ENCODE measurements around the gene TBCK. TPM values are rescaled to one million over a fixed set of nuclear protein-coding genes. Genes with fewer than 3 reads are reported as not detected.

TBCK gene
- total RNA-seq, 1 experiment from 2014 or later = 28.6 TPM

DNA sequence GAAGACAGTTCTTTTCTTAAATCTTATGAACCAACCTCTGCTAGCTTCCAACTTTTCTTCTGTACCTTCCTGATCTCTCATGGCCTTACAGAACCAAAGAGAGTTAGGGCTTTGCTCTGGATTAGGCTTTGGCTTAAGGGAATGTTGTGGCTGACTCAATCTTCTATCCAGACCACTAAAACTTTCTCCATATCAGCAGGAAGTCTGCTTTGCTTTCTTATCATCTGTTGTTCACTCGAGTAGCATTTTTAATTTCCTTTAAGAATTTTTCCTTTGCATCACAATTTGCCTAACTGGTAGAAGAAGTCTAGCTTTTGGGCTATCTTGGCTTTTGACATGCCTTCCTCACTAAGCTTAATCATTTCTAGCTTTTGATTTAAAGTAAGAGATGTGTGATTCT is 167.0 kb downstream of the TBCK start (continued):
- TF ChIP-seq, protein P1, sequence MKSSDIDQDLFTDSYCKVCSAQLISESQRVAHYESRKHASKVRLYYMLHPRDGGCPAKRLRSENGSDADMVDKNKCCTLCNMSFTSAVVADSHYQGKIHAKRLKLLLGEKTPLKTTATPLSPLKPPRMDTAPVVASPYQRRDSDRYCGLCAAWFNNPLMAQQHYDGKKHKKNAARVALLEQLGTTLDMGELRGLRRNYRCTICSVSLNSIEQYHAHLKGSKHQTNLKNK (CRISPR knock-in tag; IDR thresholded peaks at IDR 0.05) = no peak
- TF ChIP-seq NR1H2 (CRISPR knock-in tag; IDR thresholded peaks at IDR 0.05) = no peak
- no peak for TF ChIP-seq ELF4 (CRISPR knock-in tag; IDR thresholded peaks at IDR 0.05; ENCODE audit: low read depth)

DNA sequence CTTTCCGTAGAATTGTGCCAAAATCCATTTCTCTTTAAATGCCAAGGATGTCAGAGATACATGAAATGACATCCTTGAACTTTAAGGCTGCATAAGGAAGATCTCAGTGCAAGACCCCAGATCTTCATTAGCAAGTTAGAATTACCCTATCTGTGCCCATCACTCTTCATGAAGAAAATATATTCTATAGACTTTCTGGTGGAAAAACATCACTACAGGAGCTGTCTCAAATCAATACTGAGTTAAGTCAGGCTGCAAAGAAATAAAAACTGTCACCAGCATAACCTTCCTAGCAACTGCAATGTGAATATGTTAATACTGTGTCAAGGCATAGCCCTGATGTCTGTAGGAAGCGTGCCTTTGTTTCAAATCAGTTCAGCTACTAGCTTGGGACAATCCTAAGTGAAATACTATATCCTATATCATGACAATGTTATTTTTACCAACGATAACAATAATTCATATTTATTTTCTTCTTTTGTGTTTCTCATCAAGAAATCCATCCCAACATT is 173.3 kb downstream of the TBCK start:
- CTCF ChIA-PET = no interaction called here
- DNase-seq (ENCODE audit: low spot score) (no peak), ATAC-seq (no peak)
- Mint-ChIP-seq H3K27me3 (ENCODE audit: low read depth) (no peaks in the 10 kb centered on the region), H3K4me1 (peaks cover 12% of the 10 kb centered on the region), H3K36me3 (peaks cover 24% of the 10 kb centered on the region), H3K4me3 (no peak overlapping the region), H3K27ac (no peak overlapping the region), H3K9me3 (peaks cover 23% of the 10 kb centered on the region)
- POLR2A ChIA-PET = no interaction called here
- no peak for TF ChIP-seq ZNF671 (CRISPR knock-in tag; IDR thresholded peaks at IDR 0.05)
- TF ChIP-seq PRRX2 (CRISPR knock-in tag; IDR thresholded peaks at IDR 0.05) = no peak
- TF ChIP-seq RORB (CRISPR knock-in tag; IDR thresholded peaks at IDR 0.05) = no peak
- TF ChIP-seq ESRRA (CRISPR knock-in tag; IDR thresholded peaks at IDR 0.05; ENCODE audit: borderline replicate concordance) = no peak
- TF ChIP-seq TCF7 (CRISPR knock-in tag; IDR thresholded peaks at IDR 0.05; ENCODE audit: low read depth) = no peak
- TF ChIP-seq GRHL2 (CRISPR knock-in tag; IDR thresholded peaks at IDR 0.05; ENCODE audit: insufficient replicate concordance, severe bottlenecking) = no peak
- TF ChIP-seq, protein P2, sequence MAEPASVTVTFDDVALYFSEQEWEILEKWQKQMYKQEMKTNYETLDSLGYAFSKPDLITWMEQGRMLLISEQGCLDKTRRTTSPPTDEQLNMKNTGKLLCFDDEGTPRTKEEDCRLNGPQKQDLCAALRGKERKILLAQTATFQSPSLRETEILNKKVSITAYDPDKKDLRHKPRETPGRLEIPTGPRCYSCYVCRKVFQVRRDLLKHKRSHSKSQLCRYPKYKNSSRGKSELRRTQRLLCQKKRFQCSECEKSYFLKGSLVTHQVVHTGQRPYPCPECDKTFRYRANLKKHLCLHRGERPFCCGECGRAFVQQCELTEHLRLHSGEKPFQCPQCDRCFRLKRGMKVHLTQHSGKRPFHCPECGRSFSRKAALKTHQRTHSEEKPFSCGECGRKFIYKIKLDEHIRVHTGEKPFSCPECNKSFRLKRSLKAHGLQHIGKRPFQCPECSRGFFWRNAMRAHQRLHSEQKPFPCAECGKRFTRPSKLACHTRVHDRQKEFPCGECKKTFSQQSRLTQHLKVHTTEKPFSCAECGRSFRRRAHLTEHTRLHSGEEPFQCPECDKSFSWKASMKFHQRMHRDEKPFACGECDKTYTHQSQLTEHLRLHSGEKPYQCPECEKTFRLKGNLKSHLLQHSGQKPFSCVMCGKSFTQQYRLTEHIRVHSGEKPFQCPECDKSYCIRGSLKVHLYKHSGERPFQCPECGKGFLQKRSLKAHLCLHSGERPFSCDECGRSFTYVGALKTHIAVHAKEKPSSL (CRISPR knock-in tag; conservative IDR thresholded peaks at IDR 0.05) = no peak
- TF ChIP-seq ZNF138 (CRISPR knock-in tag; conservative IDR thresholded peaks at IDR 0.05) = no peak
- no peak for TF ChIP-seq NFE2L1 (CRISPR knock-in tag; IDR thresholded peaks at IDR 0.05)
- TF ChIP-seq, protein P3, sequence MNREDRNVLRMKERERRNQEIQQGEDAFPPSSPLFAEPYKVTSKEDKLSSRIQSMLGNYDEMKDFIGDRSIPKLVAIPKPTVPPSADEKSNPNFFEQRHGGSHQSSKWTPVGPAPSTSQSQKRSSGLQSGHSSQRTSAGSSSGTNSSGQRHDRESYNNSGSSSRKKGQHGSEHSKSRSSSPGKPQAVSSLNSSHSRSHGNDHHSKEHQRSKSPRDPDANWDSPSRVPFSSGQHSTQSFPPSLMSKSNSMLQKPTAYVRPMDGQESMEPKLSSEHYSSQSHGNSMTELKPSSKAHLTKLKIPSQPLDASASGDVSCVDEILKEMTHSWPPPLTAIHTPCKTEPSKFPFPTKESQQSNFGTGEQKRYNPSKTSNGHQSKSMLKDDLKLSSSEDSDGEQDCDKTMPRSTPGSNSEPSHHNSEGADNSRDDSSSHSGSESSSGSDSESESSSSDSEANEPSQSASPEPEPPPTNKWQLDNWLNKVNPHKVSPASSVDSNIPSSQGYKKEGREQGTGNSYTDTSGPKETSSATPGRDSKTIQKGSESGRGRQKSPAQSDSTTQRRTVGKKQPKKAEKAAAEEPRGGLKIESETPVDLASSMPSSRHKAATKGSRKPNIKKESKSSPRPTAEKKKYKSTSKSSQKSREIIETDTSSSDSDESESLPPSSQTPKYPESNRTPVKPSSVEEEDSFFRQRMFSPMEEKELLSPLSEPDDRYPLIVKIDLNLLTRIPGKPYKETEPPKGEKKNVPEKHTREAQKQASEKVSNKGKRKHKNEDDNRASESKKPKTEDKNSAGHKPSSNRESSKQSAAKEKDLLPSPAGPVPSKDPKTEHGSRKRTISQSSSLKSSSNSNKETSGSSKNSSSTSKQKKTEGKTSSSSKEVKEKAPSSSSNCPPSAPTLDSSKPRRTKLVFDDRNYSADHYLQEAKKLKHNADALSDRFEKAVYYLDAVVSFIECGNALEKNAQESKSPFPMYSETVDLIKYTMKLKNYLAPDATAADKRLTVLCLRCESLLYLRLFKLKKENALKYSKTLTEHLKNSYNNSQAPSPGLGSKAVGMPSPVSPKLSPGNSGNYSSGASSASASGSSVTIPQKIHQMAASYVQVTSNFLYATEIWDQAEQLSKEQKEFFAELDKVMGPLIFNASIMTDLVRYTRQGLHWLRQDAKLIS (CRISPR knock-in tag; IDR thresholded peaks at IDR 0.05; ENCODE audit: borderline replicate concordance) = no peak
- no peak for TF ChIP-seq ZNF396 (CRISPR knock-in tag; IDR thresholded peaks at IDR 0.05; ENCODE audit: borderline replicate concordance)
- no peak for TF ChIP-seq SP1 (CRISPR knock-in tag; conservative IDR thresholded peaks at IDR 0.05)
- no peak for TF ChIP-seq FOXK1 (CRISPR knock-in tag; IDR thresholded peaks at IDR 0.05)
- no peak for TF ChIP-seq TEAD1 (CRISPR knock-in tag; IDR thresholded peaks at IDR 0.05)
- no peak for TF ChIP-seq SMAD3 (CRISPR knock-in tag; IDR thresholded peaks at IDR 0.05; ENCODE audit: borderline replicate concordance)
- TF ChIP-seq NFATC4 (CRISPR knock-in tag; IDR thresholded peaks at IDR 0.05) = no peak
- no peak for TF ChIP-seq ELF4 (CRISPR knock-in tag; IDR thresholded peaks at IDR 0.05; ENCODE audit: low read depth)
- TF ChIP-seq FOXJ3 (CRISPR knock-in tag; IDR thresholded peaks at IDR 0.05; ENCODE audit: borderline replicate concordance) = no peak
- TF ChIP-seq, protein P4, sequence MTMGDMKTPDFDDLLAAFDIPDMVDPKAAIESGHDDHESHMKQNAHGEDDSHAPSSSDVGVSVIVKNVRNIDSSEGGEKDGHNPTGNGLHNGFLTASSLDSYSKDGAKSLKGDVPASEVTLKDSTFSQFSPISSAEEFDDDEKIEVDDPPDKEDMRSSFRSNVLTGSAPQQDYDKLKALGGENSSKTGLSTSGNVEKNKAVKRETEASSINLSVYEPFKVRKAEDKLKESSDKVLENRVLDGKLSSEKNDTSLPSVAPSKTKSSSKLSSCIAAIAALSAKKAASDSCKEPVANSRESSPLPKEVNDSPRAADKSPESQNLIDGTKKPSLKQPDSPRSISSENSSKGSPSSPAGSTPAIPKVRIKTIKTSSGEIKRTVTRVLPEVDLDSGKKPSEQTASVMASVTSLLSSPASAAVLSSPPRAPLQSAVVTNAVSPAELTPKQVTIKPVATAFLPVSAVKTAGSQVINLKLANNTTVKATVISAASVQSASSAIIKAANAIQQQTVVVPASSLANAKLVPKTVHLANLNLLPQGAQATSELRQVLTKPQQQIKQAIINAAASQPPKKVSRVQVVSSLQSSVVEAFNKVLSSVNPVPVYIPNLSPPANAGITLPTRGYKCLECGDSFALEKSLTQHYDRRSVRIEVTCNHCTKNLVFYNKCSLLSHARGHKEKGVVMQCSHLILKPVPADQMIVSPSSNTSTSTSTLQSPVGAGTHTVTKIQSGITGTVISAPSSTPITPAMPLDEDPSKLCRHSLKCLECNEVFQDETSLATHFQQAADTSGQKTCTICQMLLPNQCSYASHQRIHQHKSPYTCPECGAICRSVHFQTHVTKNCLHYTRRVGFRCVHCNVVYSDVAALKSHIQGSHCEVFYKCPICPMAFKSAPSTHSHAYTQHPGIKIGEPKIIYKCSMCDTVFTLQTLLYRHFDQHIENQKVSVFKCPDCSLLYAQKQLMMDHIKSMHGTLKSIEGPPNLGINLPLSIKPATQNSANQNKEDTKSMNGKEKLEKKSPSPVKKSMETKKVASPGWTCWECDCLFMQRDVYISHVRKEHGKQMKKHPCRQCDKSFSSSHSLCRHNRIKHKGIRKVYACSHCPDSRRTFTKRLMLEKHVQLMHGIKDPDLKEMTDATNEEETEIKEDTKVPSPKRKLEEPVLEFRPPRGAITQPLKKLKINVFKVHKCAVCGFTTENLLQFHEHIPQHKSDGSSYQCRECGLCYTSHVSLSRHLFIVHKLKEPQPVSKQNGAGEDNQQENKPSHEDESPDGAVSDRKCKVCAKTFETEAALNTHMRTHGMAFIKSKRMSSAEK (CRISPR knock-in tag; IDR thresholded peaks at IDR 0.05; ENCODE audit: borderline replicate concordance) = no peak

Data from WTC11 (cell line).